ENCODE data around the gene PNN.
"Not testable (repeated sequence)": the region's sequence is repeated elsewhere in the genome, so short reads cannot be mapped to it uniquely, and the experiment has no call there.

The PNN gene

GRCh38 chr14:39182770-39183684 lies 8.0 kb downstream of the PNN start:
- no peaks in the 10 kb centered on the region for H3K27me3 ChIP-seq (ENCODE audit: low read depth, low read length)
- H3K36me3 ChIP-seq (ENCODE audit: control insufficient read depth in 1 of 2, insufficient read depth in 2 of 2, low read length in 2 of 2): peaks cover 47 to 64% of the 10 kb centered on the region in 2 donors
- no peak overlapping the region for H3K27ac ChIP-seq (ENCODE audit: low read length)
- H3K4me3 ChIP-seq (ENCODE audit: low read depth in 1 of 2, low read length in 2 of 2): no peak overlapping the region
- no peaks in the 10 kb centered on the region for H3K9me3 ChIP-seq (ENCODE audit: control insufficient read depth in 1 of 2, low read length in 2 of 2)
- H3K4me1 ChIP-seq (ENCODE audit: control insufficient read depth in 1 of 2, insufficient read depth in 2 of 2, low read length in 2 of 2): no peaks in the 10 kb centered on the region

- not testable (repeated sequence) for H3K4me3 ChIP-seq (ENCODE audit: low read depth in 1 of 2, low read length in 2 of 2); H3K27ac ChIP-seq (ENCODE audit: low read length); H3K9me3 ChIP-seq (ENCODE audit: control insufficient read depth in 1 of 2, low read length in 2 of 2); H3K4me1 ChIP-seq (ENCODE audit: control insufficient read depth in 1 of 2, insufficient read depth in 2 of 2, low read length in 2 of 2); H3K27me3 ChIP-seq (ENCODE audit: low read depth, low read length)
- H3K36me3 ChIP-seq (ENCODE audit: control insufficient read depth in 1 of 2, insufficient read depth in 2 of 2, low read length in 2 of 2): peaks cover 46 to 58% of the 10 kb centered on the region in 2 donors
Measured at GRCh38 chr14:39183685-39184003, 8.6 kb downstream of the PNN start.

GRCh38 chr14:39184628-39185255 lies 9.7 kb downstream of the PNN start:
- no peak overlapping the region for H3K4me3 ChIP-seq (ENCODE audit: low read depth in 1 of 2, low read length in 2 of 2)
- H3K27ac ChIP-seq (ENCODE audit: low read length): no peak overlapping the region
- no peaks in the 10 kb centered on the region for H3K4me1 ChIP-seq (ENCODE audit: control insufficient read depth in 1 of 2, insufficient read depth in 2 of 2, low read length in 2 of 2)
- peaks cover 38 to 47% of the 10 kb centered on the region in 2 donors for H3K36me3 ChIP-seq (ENCODE audit: control insufficient read depth in 1 of 2, insufficient read depth in 2 of 2, low read length in 2 of 2)
- H3K27me3 ChIP-seq (ENCODE audit: low read depth, low read length): no peaks in the 10 kb centered on the region
- no peaks in the 10 kb centered on the region for H3K9me3 ChIP-seq (ENCODE audit: control insufficient read depth in 1 of 2, low read length in 2 of 2)

GRCh38 chr14:39185256-39186049 lies 10.4 kb downstream of the PNN start:
- peaks cover 32 to 40% of the 10 kb centered on the region in 2 donors for H3K36me3 ChIP-seq (ENCODE audit: control insufficient read depth in 1 of 2, insufficient read depth in 2 of 2, low read length in 2 of 2)
- H3K4me3 ChIP-seq (ENCODE audit: low read depth in 1 of 2, low read length in 2 of 2): no peak overlapping the region
- H3K4me1 ChIP-seq (ENCODE audit: control insufficient read depth in 1 of 2, insufficient read depth in 2 of 2, low read length in 2 of 2): no peaks in the 10 kb centered on the region
- H3K27ac ChIP-seq (ENCODE audit: low read length): no peak overlapping the region
- H3K27me3 ChIP-seq (ENCODE audit: low read depth, low read length): no peaks in the 10 kb centered on the region
- no peaks in the 10 kb centered on the region for H3K9me3 ChIP-seq (ENCODE audit: control insufficient read depth in 1 of 2, low read length in 2 of 2)

GRCh38 chr14:39186941-39187525 lies 12.0 kb downstream of the PNN start:
- Histone ChIP-seq H3K27ac (ENCODE audit: low read length) (no peak overlapping the region), H3K9me3 (ENCODE audit: control insufficient read depth in 1 of 2, low read length in 2 of 2) (no peaks in the 10 kb centered on the region), H3K4me1 (ENCODE audit: control insufficient read depth in 1 of 2, insufficient read depth in 2 of 2, low read length in 2 of 2) (no peaks in the 10 kb centered on the region)

GRCh38 chr14:39203659-39204606 lies 28.9 kb downstream of the PNN start:
- no peak overlapping the region for H3K4me3 ChIP-seq (ENCODE audit: low read depth in 1 of 2, low read length in 2 of 2)
- no peaks in the 10 kb centered on the region for H3K27me3 ChIP-seq (ENCODE audit: low read depth, low read length)
- no peak overlapping the region for H3K27ac ChIP-seq (ENCODE audit: low read length)
- no peaks in the 10 kb centered on the region for H3K4me1 ChIP-seq (ENCODE audit: control insufficient read depth in 1 of 2, insufficient read depth in 2 of 2, low read length in 2 of 2)
- no peaks in the 10 kb centered on the region for H3K36me3 ChIP-seq (ENCODE audit: control insufficient read depth in 1 of 2, insufficient read depth in 2 of 2, low read length in 2 of 2)
- no peaks in the 10 kb centered on the region for H3K9me3 ChIP-seq (ENCODE audit: control insufficient read depth in 1 of 2, low read length in 2 of 2)

More at GRCh38 chr14:39186941-39187525, 12.0 kb downstream of the PNN start:
- no peaks in the 10 kb centered on the region for H3K27me3 ChIP-seq (ENCODE audit: low read depth, low read length)
- H3K4me3 ChIP-seq (ENCODE audit: low read depth in 1 of 2, low read length in 2 of 2): no peak overlapping the region
- peaks cover 18 to 28% of the 10 kb centered on the region in 2 donors for H3K36me3 ChIP-seq (ENCODE audit: control insufficient read depth in 1 of 2, insufficient read depth in 2 of 2, low read length in 2 of 2)

GRCh38 chr14:39207430-39207829 lies 32.4 kb downstream of the PNN start:
- H3K4me3 ChIP-seq (ENCODE audit: low read depth in 1 of 2, low read length in 2 of 2); H3K9me3 ChIP-seq (ENCODE audit: control insufficient read depth in 1 of 2, low read length in 2 of 2); H3K4me1 ChIP-seq (ENCODE audit: control insufficient read depth in 1 of 2, insufficient read depth in 2 of 2, low read length in 2 of 2); H3K36me3 ChIP-seq (ENCODE audit: control insufficient read depth in 1 of 2, insufficient read depth in 2 of 2, low read length in 2 of 2); H3K27ac ChIP-seq (ENCODE audit: low read length); H3K27me3 ChIP-seq (ENCODE audit: low read depth, low read length): not testable (repeated sequence)

- no peaks in the 10 kb centered on the region for H3K27me3 ChIP-seq (ENCODE audit: low read depth, low read length)
- no peak overlapping the region for H3K27ac ChIP-seq (ENCODE audit: low read length)
- no peaks in the 10 kb centered on the region for H3K9me3 ChIP-seq (ENCODE audit: control insufficient read depth in 1 of 2, low read length in 2 of 2)
- no peak overlapping the region for H3K4me3 ChIP-seq (ENCODE audit: low read depth in 1 of 2, low read length in 2 of 2)
- H3K36me3 ChIP-seq (ENCODE audit: control insufficient read depth in 1 of 2, insufficient read depth in 2 of 2, low read length in 2 of 2): no peaks in the 10 kb centered on the region
- H3K4me1 ChIP-seq (ENCODE audit: control insufficient read depth in 1 of 2, insufficient read depth in 2 of 2, low read length in 2 of 2): no peaks in the 10 kb centered on the region
Measured at GRCh38 chr14:39211109-39211741, 36.2 kb downstream of the PNN start.

GRCh38 chr14:39212034-39212433 lies 37.0 kb downstream of the PNN start:
- H3K4me3 ChIP-seq (ENCODE audit: low read depth in 1 of 2, low read length in 2 of 2): no peak overlapping the region
- no peaks in the 10 kb centered on the region for H3K9me3 ChIP-seq (ENCODE audit: control insufficient read depth in 1 of 2, low read length in 2 of 2)
- no peak overlapping the region for H3K27ac ChIP-seq (ENCODE audit: low read length)
- no peaks in the 10 kb centered on the region for H3K36me3 ChIP-seq (ENCODE audit: control insufficient read depth in 1 of 2, insufficient read depth in 2 of 2, low read length in 2 of 2)
- H3K4me1 ChIP-seq (ENCODE audit: control insufficient read depth in 1 of 2, insufficient read depth in 2 of 2, low read length in 2 of 2): no peaks in the 10 kb centered on the region
- no peaks in the 10 kb centered on the region for H3K27me3 ChIP-seq (ENCODE audit: low read depth, low read length)

GRCh38 chr14:39212693-39213092 lies 37.6 kb downstream of the PNN start:
- Histone ChIP-seq H3K27me3 (ENCODE audit: low read depth, low read length) (no peaks in the 10 kb centered on the region), H3K4me3 (ENCODE audit: low read depth in 1 of 2, low read length in 2 of 2) (no peak overlapping the region), H3K9me3 (ENCODE audit: control insufficient read depth in 1 of 2, low read length in 2 of 2) (no peaks in the 10 kb centered on the region), H3K36me3 (ENCODE audit: control insufficient read depth in 1 of 2, insufficient read depth in 2 of 2, low read length in 2 of 2) (no peaks in the 10 kb centered on the region), H3K27ac (ENCODE audit: low read length) (no peak overlapping the region), H3K4me1 (ENCODE audit: control insufficient read depth in 1 of 2, insufficient read depth in 2 of 2, low read length in 2 of 2) (no peaks in the 10 kb centered on the region)
